NCI-H2029 (cell line): ENCODE measurements around the gene TNFRSF18.
A peak's percentile ranks its signal among the peaks of the same experiment; 100 is the strongest.

ENCODE experiments used
- DNase-seq: peaks from one replicate; lab custom pipeline; 2025; lab: John Stamatoyannopoulos, UW

Gene TNFRSF18

DNA sequence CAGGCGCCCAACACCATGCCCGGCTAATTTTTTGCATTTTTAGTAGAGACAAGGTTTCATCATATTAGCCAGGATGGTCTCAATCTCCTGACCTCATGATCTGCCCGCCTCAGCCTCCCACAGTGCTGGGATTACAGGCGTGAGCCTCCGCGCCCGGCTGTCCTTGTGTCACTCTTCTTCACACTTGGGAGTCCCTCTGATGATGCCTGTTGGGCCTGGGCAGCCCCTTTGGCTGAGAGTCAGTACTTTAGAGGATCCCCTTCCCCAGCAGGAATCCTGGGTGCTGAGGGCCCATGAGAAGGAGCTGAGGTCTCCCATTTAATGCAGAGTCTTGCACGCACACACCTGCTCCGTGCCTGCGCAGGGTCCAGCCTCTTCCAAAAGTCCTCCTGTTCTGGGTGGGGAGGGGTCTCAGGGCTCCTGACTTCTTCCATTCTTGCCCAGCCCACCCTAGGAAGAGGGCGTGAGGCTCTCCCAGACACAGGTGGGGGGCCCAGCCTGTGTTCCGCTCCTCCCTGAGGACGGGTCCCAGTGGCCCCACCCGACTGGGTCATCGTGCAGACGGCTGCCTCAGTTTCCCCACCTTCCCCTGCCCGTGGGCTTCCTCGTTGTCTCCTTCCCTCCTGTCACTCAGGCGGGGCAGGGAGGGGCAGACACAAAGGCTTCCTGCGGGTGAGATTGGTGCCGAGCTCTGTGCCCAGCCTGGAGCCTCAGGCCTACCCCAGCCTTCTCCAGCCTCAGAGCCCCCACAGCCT is 28.8 kb downstream of the TNFRSF18 start:
- DNase-seq: no peak

DNA sequence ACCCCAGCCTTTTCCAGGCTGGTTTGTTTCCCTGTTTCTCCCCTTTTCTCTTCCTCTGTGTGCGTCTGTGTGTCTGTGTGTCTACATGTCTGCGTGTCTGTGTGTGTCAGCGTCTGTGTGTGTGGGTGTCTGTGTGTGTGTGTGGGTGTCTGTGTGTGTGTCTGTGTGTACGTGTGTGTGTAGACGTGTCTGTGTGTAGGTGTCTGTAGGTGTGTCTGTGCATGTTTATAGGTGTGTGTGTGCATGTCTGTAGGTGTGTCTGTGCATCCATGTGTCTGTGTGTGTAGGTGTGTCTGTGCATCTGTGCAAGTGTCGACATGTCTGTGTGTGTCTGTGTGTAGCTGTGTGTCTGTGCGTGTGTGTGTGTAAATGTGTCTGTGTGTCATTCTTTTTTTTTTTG is 29.5 kb downstream of the TNFRSF18 start:
- no peak for DNase-seq

DNA sequence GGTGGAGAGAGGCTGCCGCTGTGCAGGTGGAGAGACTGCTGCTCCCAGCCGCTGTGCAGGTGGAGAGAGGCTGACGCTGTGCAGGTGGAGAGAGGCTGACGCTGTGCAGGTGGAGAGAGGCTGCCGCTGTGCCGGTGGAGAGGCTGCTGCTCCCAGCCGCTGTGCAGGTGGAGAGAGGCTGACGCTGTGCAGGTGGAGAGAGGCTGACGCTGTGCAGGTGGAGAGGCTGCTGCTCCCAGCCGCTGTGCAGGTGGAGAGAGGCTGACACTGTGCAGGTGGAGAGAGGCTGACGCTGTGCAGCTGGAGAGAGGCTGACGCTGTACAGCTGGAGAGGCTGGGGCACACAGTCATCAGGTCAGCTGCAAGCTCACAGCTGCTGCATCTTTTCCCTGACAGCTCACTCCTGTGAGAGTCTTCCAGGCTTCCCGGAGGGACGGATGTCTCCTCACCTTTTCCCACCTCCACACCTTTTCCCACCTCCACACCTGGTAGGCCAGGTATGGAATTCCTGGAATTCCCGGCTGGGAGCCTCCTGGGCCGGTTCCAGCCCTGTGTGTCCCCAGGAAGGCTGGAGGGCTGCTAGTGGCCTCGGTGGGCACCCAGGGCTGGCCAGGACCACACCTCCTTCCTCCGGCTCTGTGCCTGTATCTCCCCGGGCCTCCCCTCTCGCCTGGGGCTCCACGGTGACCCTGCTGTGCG is 30.2 kb downstream of the TNFRSF18 start:
- peak; percentile 39 for DNase-seq

DNA sequence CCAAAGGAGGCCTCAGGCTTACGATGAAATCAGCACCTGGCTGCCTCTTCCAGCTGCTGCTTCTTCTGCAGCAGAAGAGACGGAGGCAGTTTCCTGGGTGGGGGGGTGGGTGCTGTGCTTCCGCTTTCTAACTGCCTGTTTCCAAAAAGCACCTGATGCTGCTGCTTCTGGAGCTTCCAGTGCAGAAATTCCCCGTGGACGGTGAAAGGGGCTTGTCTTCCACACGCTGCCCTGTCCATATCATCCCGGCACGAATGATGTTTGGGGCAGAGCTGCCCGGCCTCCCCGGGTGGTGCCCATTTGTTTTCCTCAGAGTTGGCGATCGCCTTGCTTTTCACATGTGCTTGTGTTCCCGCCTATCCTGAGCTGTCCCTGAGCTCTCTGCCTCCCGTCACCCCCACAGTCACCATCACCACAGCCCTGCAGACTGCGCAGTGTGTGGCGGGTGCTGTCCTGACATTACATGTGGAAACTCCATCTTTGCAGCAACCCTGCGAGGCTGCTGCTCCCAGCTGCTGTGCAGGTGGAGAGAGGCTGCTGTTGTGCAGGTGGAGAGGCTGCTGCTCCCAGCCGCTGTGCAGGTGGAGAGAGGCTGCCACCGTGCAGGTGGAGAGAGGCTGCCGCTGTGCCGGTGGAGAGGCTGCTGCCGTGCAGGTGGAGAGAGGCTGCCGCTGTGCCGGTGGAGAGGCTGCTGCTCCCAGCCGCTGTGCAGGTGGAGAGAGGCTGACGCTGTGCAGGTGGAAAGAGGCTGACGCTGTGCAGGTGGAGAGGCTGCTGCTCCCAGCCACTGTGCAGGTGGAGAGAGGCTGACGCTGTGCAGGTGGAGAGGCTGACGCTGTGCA is 30.9 kb downstream of the TNFRSF18 start:
- peak; percentile 73 for DNase-seq

DNA sequence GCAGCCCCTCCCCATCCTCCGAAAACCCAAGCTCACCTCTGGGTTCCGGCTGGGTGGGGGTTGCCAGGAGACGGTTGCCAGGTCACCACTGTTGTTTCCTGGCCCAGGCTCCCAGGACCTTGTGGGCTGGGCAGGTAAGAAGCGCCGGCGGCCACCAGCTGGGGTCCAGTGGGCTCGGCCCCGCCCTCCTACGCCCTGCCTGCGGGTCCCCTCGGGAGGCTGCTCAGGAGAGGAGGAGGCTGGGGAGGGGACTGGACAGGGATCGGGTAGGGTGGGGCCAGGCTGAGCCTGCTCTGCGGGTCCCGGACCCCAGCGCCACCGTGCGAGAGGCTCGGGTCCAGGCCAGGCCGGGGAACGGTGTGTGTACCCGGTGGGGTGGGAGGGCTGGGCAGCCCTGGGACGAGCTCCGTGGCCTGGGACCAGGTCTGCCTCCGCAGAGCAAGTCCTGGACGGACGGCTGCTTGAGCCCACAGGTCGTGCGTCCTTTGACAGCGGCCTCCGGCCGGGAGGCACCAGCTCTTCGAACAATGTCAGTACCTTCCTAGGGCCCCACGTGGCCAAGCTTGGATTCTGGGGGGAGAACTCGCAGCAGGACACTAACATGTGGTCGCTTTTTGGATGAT is 32.5 kb downstream of the TNFRSF18 start, which contains the start of gene TTLL10:
TSS of gene TTLL10 (plus strand) at position 88 of the 623 bp plus-strand sequence. CDS start 5,336 bp downstream, outside the sequence.
- DNase-seq: no peak

DNA sequence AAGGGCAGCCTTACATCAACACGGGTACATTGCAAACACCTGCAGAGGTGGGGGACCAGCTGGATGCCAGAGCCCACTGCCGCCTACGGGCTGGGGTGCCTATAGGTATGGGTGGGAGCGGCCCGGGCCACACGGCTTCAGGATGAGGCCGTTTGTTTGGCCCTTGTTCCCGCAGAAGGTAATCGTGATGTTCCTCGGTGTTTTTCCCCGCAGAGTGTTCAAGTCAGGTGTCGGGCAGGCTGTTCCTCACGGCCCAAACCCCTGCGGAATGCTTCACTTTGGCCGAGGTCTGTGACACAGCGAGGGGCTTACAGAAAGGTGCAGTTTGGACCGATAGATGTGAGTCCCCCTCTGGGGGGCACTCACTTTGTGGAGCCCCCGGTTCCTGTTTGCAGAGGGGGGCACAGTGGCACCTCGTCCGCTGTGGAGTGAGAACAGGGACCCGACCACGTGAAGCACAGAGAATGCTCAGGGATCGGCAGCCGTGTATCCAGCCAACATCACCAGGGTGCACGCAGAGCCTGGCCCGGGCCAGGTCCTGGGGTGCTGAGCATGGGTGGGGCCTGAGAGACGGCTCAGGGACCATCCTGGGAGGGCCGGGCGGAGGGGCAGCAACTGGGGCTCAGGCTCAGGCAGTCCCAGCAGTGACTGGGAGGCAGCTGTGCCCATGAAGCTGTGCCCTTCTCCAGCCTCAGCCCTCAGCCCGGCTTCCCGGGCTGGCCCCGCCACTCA is 33.2 kb downstream of the TNFRSF18 start:
- DNase-seq: no peak

DNA sequence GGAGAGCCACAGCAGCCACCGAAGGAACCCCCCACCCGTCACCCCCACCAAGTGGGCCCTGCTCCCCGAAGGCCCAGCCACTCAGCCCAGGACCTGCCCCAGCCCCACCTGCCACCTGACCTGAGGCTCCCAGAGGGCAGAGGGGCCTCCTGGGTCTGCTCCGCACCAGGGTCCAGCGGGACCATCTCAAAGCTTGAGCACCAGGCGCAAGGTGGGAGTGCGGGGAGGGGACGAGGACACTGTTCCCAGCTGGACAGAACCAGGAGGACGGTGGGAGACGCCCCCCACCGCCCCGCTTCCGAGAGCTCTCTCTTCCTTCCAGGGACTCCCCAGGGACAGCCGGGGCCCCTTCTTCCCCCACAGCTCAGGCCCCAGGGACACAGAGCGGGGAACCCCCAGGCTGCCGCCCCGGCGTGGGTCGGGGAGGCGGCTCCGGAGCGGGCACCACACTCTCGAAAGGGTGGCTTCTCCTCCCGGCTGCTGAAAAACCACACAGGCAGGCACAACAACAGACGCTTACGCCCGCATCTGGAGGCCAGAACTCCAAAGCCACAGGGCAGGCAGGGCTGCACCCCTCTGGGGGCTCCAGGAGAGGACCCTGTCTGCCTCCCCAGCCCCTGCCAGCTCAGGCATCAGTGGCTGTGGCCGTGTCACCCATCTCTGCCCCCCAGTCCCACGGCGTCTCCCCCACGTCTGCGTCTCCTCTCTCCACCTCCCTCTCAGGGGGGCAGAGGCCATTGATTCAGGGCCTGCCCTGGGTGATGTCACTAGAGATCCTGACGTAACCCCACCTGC is 34.6 kb downstream of the TNFRSF18 start:
- DNase-seq: no peak

DNA sequence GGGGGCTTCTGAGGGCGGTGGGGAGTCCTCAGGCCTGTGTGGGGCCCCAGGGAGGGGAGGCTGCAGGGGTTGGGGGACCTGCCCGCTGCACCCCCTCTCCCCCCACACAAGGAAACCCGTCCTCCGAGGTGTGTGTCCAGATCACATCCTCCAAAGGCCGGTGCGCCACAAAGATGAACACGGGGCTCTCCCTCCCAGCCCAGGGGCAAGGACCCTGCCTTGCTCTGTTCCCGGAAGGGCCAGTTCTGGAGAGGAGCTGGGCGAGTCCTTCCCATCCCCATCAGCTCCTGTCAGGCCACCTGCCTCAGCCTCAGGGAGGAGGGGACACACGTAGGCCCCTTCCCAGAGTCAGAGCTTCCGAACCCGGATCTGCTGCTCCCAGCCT is 35.2 kb downstream of the TNFRSF18 start:
- no peak for DNase-seq

DNA sequence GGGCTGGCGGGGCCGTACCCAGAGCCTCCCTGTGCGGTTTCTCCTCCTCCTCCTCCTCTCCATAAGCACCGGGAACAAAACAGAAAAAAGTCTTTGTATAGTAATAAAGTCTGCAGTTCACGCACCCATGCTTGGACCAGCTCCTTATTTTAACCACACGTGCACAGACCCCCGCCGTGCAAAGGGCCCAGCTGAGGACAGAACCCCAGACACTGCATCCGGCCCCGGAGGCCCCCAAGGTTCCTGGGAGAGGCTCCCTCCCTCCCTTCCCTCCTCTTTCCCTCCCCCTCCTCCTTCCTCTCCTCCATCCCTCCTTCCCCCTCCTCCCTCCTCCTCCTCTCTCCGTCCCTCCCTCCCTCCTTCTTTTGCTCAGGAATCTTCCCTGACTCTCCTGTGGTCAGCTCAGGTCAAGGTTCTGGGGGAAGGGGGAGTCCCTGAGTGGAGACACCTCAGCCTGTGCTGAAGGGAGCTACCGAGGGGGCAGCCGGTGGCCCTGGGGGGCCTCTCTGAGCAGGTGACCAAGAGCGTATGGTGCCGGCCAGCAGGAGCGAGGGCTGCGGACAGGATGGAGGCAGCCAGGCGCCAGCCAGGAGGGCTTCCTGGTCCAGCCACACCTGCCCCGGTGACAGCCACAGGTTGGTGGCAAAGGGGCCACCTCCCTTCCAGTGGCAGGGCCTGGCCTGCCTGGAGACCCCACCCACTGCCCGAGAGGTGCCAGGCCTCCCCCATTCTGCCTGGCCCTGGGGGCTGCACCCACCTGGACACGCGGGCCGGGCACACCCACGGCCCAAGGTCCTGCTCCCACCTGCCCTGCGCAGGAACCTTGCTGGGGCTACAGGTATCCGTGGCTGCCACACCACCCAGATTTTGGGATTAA is 35.9 kb downstream of the TNFRSF18 start:
- no peak for DNase-seq

DNA sequence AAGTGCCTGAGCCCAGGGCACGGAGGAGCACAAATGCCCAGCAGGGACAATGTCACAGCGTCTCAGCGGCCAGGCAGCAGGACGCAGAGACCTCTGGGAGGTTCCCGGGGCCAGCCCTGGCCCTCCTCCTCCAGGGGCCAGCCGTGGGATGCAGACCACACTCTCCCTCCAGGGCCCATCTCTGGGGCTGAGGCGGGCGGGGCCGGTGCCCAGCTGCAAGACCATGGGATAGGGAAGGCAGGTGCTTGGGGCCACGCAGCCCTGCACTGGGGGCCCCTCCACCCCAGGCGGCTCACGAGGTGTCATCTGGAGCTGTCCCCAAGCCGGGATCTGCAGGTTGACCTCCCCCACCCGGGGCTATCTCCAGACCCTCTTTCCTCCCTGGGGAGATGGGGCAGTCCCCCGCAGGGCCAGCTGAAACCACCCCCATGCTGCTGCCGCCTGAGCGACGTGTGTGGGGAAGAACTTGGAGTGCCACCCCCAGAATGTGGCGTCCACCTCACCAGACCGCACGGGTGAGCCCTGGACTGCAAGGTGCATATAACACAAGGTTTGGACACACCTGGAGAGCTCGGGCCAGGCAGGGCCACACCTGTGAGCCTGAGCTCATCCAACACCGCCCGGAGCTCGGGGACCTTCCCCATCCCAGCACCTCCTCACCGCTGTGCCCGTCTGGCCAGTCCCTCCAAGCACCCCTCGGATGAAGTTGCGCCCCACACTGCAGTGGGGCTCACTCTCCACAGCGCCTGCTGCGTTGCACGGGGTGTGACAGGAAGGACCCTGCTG is 36.8 kb downstream of the TNFRSF18 start:
- no peak for DNase-seq

DNA sequence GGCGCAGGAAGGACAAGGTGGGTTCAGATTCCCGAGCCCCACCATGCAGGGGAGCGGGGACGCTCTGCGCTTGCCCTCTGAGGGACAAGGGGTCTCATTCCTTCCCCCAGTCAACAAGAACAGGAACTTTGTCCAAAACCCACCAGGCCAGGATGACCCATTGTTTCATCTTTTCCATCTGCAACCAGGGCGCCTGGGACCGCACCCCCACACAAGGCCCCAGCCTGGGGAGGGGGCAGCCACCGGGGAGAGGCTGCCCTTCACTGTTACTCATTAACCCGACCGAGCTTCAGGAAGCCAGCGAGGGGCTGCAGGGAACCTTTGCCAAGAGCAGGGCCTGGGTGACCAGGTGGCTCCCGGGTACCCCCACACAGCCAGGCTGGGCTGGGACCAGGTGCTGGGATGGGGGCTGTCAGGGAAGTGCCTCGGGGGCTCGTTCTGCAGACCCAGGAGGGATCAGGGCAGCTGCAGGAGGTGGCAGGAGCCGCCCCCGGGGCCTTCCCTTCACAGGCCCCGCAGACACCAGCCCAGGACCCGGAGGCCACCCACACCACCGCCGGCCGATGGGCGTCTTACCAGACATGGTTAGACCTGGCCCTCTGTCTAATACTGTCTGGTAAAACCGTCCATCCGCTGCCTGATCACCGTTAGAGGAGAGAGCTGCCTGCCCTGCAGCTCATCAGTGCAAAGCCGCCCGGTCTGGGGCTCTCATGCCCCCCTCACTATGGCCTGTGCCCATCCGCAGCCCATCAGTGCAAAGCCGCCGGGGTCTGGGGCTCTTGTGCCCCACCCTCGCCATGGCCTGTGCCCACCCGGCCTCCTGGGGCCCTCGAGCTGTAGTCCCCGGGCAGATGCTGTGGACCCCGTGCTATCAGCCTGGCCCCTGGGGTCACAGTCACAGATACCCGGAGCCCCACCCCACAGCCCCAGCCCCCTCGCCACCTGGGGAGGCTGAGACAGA is 37.7 kb downstream of the TNFRSF18 start:
- DNase-seq: no peak

DNA sequence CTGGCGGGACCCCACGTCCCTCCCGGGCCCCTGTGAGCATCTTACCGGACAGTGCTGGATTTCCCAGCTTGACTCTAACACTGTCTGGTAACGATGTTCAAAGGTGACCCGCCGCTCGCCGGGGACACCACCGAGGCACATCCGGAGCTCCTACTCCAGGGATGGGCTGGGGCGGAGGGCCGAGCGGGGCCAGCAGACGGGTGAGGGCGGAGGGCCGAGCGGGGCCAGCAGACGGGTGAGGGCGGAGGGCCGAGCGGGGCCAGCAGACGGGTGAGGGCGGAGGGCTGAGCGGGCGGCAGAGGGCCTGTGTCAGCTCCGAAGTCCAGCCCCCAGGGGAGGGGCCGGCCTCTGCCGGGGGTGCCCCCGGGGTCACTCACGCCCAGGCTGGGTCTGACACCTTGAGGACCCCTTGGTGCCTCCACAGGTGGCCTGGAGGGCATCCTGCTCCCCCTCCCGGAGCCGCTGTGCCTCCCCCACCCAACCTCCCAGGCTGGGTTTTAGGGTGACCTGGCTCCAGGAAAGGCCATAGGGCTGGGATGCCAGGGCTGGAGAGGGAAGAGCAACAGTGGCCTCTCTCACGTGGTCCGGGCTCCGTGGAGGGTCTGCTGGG is 38.4 kb downstream of the TNFRSF18 start:
- no peak for DNase-seq

DNA sequence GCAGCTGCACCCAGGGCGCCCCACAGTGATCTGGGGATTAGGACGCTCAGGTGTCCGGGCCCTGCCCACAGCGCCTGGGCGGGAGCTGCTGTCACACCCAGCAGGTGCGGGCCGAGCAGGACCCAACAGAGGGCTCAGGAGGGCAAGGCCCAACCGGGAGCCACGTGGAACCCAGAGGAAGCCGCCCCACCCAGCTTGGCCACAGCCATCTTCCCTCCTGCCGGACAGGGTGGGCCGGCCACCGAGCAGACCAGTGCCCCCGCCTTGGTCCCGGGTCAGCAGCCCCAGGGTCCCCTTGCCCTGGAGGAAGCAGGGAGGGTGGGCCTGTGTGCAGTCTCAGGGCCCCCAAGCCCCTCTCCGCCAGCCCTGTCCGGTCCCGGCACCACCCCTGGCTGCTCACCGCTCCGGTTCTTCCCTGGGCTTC is 39.0 kb downstream of the TNFRSF18 start:
- DNase-seq: no peak

DNA sequence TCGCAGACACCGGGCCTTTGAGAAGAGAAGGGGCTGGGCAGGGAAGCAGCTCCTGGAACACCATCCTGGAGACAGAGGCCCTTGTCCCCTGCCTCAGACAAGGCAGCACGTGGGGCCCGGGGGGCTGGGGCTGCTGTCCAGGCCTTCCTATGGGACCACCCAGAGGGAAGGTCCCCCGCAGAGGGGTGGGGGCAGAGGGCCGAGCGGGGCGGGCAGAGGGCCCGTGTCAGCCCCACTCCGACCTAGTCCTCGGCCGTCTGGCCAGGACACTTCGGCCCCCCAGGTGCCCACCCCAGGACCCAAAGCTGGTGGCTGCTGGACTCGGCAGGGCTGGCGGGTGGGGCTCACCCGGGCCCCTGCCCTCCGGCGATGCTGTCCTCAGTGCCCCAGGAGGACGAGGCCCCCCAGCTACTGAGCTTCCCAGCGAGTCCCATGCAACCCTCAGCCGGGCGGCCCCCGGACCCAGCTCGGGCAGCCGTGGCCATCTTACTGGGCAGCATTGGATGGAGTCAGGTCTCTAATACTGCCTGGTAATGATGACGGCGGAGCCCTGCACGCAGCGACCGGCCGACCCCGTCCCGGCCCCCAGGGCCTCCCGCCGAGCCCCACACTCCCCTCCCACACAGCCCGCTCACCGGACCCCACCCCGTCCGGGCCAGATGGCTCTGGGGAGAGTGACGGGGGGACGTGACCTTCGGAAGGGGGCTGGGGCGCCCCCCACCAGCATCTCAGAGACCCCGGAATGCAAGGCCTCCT is 39.6 kb downstream of the TNFRSF18 start:
- DNase-seq: no peak

DNA sequence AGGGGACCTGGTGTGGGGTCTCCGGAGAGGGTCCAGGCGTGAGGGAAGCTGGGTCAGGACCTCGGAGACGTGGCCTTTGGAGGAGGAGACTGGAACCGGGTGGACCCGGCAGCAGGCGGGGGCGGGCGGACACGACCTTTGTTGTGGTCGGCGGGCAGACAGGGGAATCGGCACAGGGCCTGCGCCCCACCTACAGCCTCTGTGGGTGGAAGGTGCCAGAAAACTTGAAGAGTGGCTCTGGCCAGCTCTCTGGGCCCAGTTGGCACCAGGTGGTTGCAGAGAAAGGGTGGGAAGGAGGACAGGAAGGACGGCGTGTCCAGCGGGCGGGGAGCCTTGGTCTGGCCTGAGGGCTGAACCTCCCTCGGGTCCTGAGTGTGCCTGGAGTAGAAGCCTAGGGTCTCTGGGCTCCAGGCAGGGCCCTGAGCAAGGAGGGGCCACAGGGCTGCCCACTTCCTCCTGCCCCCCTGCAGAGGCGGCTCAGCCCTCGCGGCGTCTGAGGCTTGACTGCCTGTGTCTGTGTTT is 40.4 kb downstream of the TNFRSF18 start:
- DNase-seq: no peak

DNA sequence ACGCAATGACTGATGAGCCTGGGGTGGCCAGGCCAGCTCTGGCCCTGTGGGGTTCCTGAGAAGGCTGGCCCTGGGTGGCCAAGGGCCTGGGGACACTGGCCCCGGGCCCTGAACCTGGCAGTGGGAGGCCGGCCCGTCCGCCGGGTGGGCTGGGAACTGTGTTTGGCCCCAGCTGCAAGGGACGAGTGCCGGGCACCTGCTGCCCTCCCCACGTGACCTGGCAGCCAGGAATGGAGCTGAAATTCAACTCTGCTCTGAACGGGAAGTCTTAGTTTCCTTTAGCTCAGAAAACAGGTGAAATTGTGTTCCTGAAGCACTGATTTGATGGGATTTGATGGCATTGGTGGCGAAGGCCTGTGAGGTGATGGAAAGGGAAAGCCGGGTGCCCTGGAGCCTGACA is 40.9 kb downstream of the TNFRSF18 start:
- peak; percentile 46 for DNase-seq
